GM23338 (cell line): ENCODE measurements around the gene TMEM242. TPM values are rescaled to one million over a fixed set of nuclear protein-coding genes. Genes with fewer than 3 reads are reported as not detected.

ENCODE experiments used
- ATAC-seq: fragments of 200-7000 bp; cut with Tn5 transposase; 3 replicates; pipeline ENCODE4 v1.9.1; 2020
- DNase-seq: peaks from one replicate; pipeline ENCODE4 v3.0.0-alpha.2; 2015; ENCODE audit warnings: low spot score
- H2AFZ ChIP-seq: fragments of 200-600 bp; sonication (generic); 2 replicates; pipeline ENCODE4 v1.8.0; 2016; ENCODE audit warnings: antibody characterized with exemption, mild to moderate bottlenecking, moderate library complexity
- H3F3A ChIP-seq: fragments of 200-600 bp; sonication (generic); replicated peaks from 2 replicates; pipeline ENCODE4 v1.8.0; 2017; ENCODE audit warnings: antibody characterized with exemption, mixed run types, low read depth
- H3K27ac ChIP-seq: fragments of 200-600 bp; sonication (generic); 2 replicates; pipeline ENCODE4 v1.6.1; 2016; ENCODE audit warnings: low read depth
- H3K27me3 ChIP-seq: fragments of 200-600 bp; sonication (generic); 2 replicates; pipeline ENCODE4 v1.8.0; 2016; ENCODE audit warnings: mild to moderate bottlenecking, mixed run types, moderate library complexity; ENCODE audit not compliant: insufficient read depth
- H3K36me3 ChIP-seq: fragments of 200-600 bp; sonication (generic); 2 replicates; pipeline ENCODE4 v1.8.0; 2016; ENCODE audit warnings: mild to moderate bottlenecking; ENCODE audit not compliant: insufficient read depth
- H3K4me1 ChIP-seq: fragments of 200-600 bp; sonication (generic); 2 replicates; pipeline ENCODE4 v1.8.0; 2016; ENCODE audit warnings: mild to moderate bottlenecking, moderate library complexity; ENCODE audit not compliant: insufficient read depth
- H3K4me2 ChIP-seq: fragments of 200-600 bp; sonication (generic); 2 replicates; pipeline ENCODE4 v1.7.1; 2017; ENCODE audit warnings: mixed run types
- H3K4me3 ChIP-seq: fragments of 200-600 bp; sonication (generic); 2 replicates; pipeline ENCODE4 v1.6.1; 2016; ENCODE audit warnings: mixed run types
- H3K79me2 ChIP-seq: fragments of 200-600 bp; sonication (generic); replicated peaks from 2 replicates; pipeline ENCODE4 v1.8.0; 2017; ENCODE audit warnings: mild to moderate bottlenecking; ENCODE audit not compliant: insufficient read depth
- H3K9me2 ChIP-seq: fragments of 200-600 bp; sonication (generic); 2 replicates; pipeline ENCODE4 v1.8.0; 2017; ENCODE audit not compliant: insufficient read depth
- H4K20me1 ChIP-seq: fragments of 200-600 bp; sonication (generic); replicated peaks from 2 replicates; pipeline ENCODE4 v1.8.0; 2017; ENCODE audit warnings: mild to moderate bottlenecking; ENCODE audit not compliant: insufficient read depth
- H3K27ac Mint-ChIP-seq: 2 replicates; pipeline ENCODE4 v1.8.0; 2020; ENCODE audit warnings: inconsistent platforms, mild to moderate bottlenecking, moderate library complexity, mixed read lengths
- H3K27me3 Mint-ChIP-seq: 3 replicates; pipeline ENCODE4 v1.8.0; 2022; ENCODE audit warnings: low read depth, mild to moderate bottlenecking, moderate library complexity, mixed read lengths, inconsistent platforms; ENCODE audit not compliant: insufficient read depth, poor library complexity
- H3K36me3 Mint-ChIP-seq: 3 replicates; pipeline ENCODE4 v1.8.0; 2021; ENCODE audit warnings: low read depth, mild to moderate bottlenecking, inconsistent platforms, moderate library complexity, mixed read lengths
- H3K4me1 Mint-ChIP-seq: 3 replicates; pipeline ENCODE4 v1.8.0; 2020; ENCODE audit warnings: mild to moderate bottlenecking, inconsistent platforms, mixed read lengths
- H3K4me3 Mint-ChIP-seq: 3 replicates; pipeline ENCODE4 v1.8.0; 2021; ENCODE audit warnings: moderate library complexity, mild to moderate bottlenecking, inconsistent platforms, mixed read lengths
- H3K9me3 Mint-ChIP-seq: 3 replicates; pipeline ENCODE4 v1.8.0; 2020; ENCODE audit warnings: moderate library complexity, mild to moderate bottlenecking, inconsistent platforms, mixed read lengths
- ZNF114 ChIP-seq: fragments of 250-450 bp; sonication (Bioruptor Pico); IDR thresholded peaks from 2 replicates; pipeline ENCODE4 v1.5.0; 2020; ENCODE audit warnings: mild to moderate bottlenecking, moderate library complexity
- polyA plus RNA-seq: library from polyadenylated mRNA; unstranded; fragments of >200 nt; fragmentation: Nextera tagmentation; extraction: Ambion mirVana; gene quantifications from 2 replicates; pipeline ENCODE4 v1.2.1, GENCODE V29; 2016
- total RNA-seq: library from RNA; depleted of rRNA; stranded (reverse); fragments of >200 nt; shearing (Covaris generic); gene quantifications from 2 replicates; pipeline ENCODE4 v1.2.3, GENCODE V29; 2014
- TF ChIP-seq, protein P1 (sequence below), 2 experiments: fragments of 200-600 bp in 1 of 2; sonication (generic) in 1 of 2; conservative IDR thresholded peaks; 2 replicates each; pipeline versions ENCODE4 v1.5.1 to v1.6.1; 2016 to 2017; ENCODE audit warnings: antibody characterized with exemption in 2 of 2, low read depth in 2 of 2, mild to moderate bottlenecking in 2 of 2, moderate library complexity in 1 of 2
- TF ChIP-seq, protein P2 (sequence below): IDR thresholded peaks from one replicate; pipeline ENCODE4 v1.6.1; 2018; ENCODE audit warnings: antibody characterized with exemption; ENCODE audit not compliant: unreplicated experiment
- TF ChIP-seq, protein P3 (sequence below): IDR thresholded peaks from 2 replicates; pipeline ENCODE4 v1.6.1; 2016; ENCODE audit warnings: antibody characterized with exemption

The TMEM242 gene
- total and polyA plus RNA-seq, 2 experiments from 2014 or later, result 3.7 to 9.7 TPM

DNA sequence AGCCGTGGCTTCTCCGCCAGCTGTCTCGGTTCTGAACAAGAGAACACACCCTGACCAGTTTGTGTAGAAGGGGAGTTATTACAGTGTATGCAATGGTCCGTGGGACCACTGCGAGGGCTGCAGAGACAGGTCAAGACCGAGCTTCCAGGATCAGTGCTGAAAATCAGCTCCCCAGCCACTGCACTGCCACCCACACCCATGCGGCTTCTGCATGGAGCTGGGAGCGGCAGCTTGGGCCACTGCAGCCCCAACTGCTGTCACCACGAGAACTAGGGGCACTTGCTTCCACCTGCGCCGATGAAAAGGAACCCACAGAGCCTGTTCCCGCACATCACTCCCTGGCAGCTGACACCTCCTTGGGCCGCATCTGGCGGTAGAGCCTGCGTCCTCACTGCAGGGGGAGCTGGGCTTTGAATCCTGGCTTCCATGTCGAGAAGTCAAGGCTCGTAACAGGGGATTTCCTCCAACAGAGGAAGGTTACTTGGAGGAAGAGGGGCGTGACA, 56.2 kb downstream of the TMEM242 start:
- DNase-seq (peak; percentile 77), ATAC-seq (peak; percentile 87)
- Histone ChIP-seq H4K20me1 (no peaks in the 10 kb centered on the region), H3K27ac (no peak overlapping the region), H3K36me3 (no peaks in the 10 kb centered on the region), H3F3A (peaks cover 3% of the 10 kb centered on the region; the same call in 1 of the 2 replicates), H3K4me1 (no peaks in the 10 kb centered on the region), H3K79me2 (no peaks in the 10 kb centered on the region), H2AFZ (peak overlapping the region; percentile 81), H3K27me3 (no peaks in the 10 kb centered on the region), H3K4me3 (no peak overlapping the region), H3K4me2 (no peak overlapping the region), H3K9me2 (no peaks in the 10 kb centered on the region)
- H3K4me3 Mint-ChIP-seq, result no peak overlapping the region
- peaks cover 6% of the 10 kb centered on the region; the same call in 1 of the 3 replicates for H3K36me3 Mint-ChIP-seq
- H3K9me3 Mint-ChIP-seq, result peaks cover 9% of the 10 kb centered on the region
- TF ChIP-seq, protein P1, sequence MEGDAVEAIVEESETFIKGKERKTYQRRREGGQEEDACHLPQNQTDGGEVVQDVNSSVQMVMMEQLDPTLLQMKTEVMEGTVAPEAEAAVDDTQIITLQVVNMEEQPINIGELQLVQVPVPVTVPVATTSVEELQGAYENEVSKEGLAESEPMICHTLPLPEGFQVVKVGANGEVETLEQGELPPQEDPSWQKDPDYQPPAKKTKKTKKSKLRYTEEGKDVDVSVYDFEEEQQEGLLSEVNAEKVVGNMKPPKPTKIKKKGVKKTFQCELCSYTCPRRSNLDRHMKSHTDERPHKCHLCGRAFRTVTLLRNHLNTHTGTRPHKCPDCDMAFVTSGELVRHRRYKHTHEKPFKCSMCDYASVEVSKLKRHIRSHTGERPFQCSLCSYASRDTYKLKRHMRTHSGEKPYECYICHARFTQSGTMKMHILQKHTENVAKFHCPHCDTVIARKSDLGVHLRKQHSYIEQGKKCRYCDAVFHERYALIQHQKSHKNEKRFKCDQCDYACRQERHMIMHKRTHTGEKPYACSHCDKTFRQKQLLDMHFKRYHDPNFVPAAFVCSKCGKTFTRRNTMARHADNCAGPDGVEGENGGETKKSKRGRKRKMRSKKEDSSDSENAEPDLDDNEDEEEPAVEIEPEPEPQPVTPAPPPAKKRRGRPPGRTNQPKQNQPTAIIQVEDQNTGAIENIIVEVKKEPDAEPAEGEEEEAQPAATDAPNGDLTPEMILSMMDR (conservative IDR thresholded peaks at IDR 0.05; ENCODE audit: low read depth in 2 of 2), result peak in 1 of 2 experiments; percentile 42; a peak in 2 of 4 replicates
- TF ChIP-seq, protein P2, sequence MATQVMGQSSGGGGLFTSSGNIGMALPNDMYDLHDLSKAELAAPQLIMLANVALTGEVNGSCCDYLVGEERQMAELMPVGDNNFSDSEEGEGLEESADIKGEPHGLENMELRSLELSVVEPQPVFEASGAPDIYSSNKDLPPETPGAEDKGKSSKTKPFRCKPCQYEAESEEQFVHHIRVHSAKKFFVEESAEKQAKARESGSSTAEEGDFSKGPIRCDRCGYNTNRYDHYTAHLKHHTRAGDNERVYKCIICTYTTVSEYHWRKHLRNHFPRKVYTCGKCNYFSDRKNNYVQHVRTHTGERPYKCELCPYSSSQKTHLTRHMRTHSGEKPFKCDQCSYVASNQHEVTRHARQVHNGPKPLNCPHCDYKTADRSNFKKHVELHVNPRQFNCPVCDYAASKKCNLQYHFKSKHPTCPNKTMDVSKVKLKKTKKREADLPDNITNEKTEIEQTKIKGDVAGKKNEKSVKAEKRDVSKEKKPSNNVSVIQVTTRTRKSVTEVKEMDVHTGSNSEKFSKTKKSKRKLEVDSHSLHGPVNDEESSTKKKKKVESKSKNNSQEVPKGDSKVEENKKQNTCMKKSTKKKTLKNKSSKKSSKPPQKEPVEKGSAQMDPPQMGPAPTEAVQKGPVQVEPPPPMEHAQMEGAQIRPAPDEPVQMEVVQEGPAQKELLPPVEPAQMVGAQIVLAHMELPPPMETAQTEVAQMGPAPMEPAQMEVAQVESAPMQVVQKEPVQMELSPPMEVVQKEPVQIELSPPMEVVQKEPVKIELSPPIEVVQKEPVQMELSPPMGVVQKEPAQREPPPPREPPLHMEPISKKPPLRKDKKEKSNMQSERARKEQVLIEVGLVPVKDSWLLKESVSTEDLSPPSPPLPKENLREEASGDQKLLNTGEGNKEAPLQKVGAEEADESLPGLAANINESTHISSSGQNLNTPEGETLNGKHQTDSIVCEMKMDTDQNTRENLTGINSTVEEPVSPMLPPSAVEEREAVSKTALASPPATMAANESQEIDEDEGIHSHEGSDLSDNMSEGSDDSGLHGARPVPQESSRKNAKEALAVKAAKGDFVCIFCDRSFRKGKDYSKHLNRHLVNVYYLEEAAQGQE, result no peak
- no peak overlapping the region for H3K27ac Mint-ChIP-seq
- H3K4me1 Mint-ChIP-seq, result peaks cover 5% of the 10 kb centered on the region; the same call in 1 of the 3 replicates
- peaks cover 9% of the 10 kb centered on the region for H3K27me3 Mint-ChIP-seq

DNA sequence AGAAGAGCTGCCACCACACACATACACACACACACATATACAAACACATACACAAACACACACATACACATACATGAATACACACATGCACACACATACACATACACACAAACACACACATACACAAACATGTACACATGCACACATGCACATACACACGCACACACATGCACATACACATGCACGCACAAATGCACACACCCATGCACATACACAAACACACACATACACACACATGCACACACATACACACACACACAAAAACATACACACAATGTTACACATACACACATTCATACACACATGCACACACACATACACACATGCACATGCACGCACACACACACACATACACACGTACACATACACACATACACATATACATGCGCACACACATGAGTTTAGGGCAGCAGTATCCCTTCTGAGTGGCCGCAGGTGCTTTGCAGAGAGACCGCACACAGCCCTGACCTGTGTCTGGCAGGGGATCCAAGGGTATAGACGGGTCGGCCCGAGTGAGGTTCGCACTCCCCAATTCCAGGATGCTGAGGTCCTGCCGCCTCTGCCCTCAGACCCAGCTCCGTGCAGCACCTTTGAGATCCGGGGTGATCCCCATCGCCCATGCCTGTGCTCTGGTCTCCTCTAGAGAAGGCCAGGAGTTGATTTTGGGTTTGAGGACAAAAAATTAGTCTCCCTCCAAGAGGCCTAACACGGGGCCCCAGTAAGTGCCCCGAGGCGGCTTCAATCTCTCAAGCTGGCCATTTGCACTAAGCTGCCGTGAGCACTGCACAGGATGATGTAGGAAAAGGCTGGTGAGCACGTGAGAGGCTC, 56.8 kb downstream of the TMEM242 start:
- DNase-seq, result no peak
- H3K27ac ChIP-seq, result no peak overlapping the region
- no peaks in the 10 kb centered on the region for H3K36me3 ChIP-seq
- H3K27me3 ChIP-seq, result no peaks in the 10 kb centered on the region
- peak; percentile 13; the same call in 2 of the 3 replicates for ATAC-seq
- TF ChIP-seq, protein P3, sequence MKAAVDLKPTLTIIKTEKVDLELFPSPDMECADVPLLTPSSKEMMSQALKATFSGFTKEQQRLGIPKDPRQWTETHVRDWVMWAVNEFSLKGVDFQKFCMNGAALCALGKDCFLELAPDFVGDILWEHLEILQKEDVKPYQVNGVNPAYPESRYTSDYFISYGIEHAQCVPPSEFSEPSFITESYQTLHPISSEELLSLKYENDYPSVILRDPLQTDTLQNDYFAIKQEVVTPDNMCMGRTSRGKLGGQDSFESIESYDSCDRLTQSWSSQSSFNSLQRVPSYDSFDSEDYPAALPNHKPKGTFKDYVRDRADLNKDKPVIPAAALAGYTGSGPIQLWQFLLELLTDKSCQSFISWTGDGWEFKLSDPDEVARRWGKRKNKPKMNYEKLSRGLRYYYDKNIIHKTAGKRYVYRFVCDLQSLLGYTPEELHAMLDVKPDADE, result no peak
- TF ChIP-seq ZNF114 (CRISPR knock-in tag), result no peak
- TF ChIP-seq, protein P2, result no peak
- H3K4me2 ChIP-seq, result no peak overlapping the region
- no peak overlapping the region for H3K4me3 ChIP-seq
- H3K9me3 Mint-ChIP-seq, result peaks cover 9% of the 10 kb centered on the region
- H3K79me2 ChIP-seq, result no peaks in the 10 kb centered on the region
- no peaks in the 10 kb centered on the region for H4K20me1 ChIP-seq
- peak overlapping the region; percentile 81; the same call in 1 of the 2 replicates for H2AFZ ChIP-seq
- peaks cover 5% of the 10 kb centered on the region; the same call in 1 of the 3 replicates for H3K4me1 Mint-ChIP-seq
- H3K36me3 Mint-ChIP-seq, result peaks cover 6% of the 10 kb centered on the region; the same call in 1 of the 3 replicates
- H3K9me2 ChIP-seq, result no peaks in the 10 kb centered on the region
- peaks cover 9% of the 10 kb centered on the region for H3K27me3 Mint-ChIP-seq
- no peaks in the 10 kb centered on the region for H3K4me1 ChIP-seq
- H3K27ac Mint-ChIP-seq, result no peak overlapping the region
- H3K4me3 Mint-ChIP-seq, result no peak overlapping the region; the same call in 2 of the 3 replicates
- peaks cover 3% of the 10 kb centered on the region; the same call in 1 of the 2 replicates for H3F3A ChIP-seq
